H1 (cell line): ENCODE measurements around the gene PHLPP2. TPM values are rescaled to one million over a fixed set of nuclear protein-coding genes. Genes with fewer than 3 reads are reported as not detected.

Experiments used
- CTCF ChIA-PET: fragments of 300-600 bp; sonication (Branson Sonifier 250); formaldehyde crosslinking; loops from one replicate; lab custom pipeline; 2021; ENCODE audit not compliant: partially characterized antibody; lab: Charles Lee
- POLR2A ChIA-PET: fragments of 300-600 bp; sonication (Branson Sonifier 250); formaldehyde crosslinking; loops from one replicate; lab custom pipeline; 2021; ENCODE audit warnings: inconsistent platforms; ENCODE audit not compliant: partially characterized antibody; lab: Charles Lee
- DNase-seq, 2 experiments: peaks; one replicate each; pipeline versions ENCODE4 v3.0.0 to v3.0.0-alpha.2; 2010 to 2022; ENCODE audit warnings: low spot score in 2 of 2, low read depth in 1 of 2, mixed read lengths in 1 of 2
- FAIRE-seq: peaks from 2 replicates; lab custom pipeline; 2011; peaks lifted over from hg19 to GRCh38; lab: Jason Lieb, UNC
- H2AFZ ChIP-seq: 2 replicates; pipeline ENCODE4 v1.8.1; 2012; ENCODE audit warnings: low read length, inconsistent platforms
- H2AK5ac ChIP-seq: 2 replicates; pipeline ENCODE4 v1.6.1; 2013; ENCODE audit warnings: low read depth, low read length
- H2BK120ac ChIP-seq: replicated peaks from 2 replicates; pipeline ENCODE3; 2013; ENCODE audit warnings: low read depth, low read length, inconsistent platforms
- H2BK12ac ChIP-seq: 2 replicates; pipeline ENCODE4 v1.6.1; 2013; ENCODE audit warnings: low read depth, low read length
- H2BK15ac ChIP-seq: 2 replicates; pipeline ENCODE4 v1.6.1; 2013; ENCODE audit warnings: low read length
- H2BK20ac ChIP-seq: 2 replicates; pipeline ENCODE4 v1.6.1; 2013; ENCODE audit warnings: low read length
- H2BK5ac ChIP-seq: 2 replicates; pipeline ENCODE4 v1.6.1; 2013; ENCODE audit warnings: low read depth, low read length
- H3K14ac ChIP-seq: 2 replicates; pipeline ENCODE4 v1.6.1; 2013; ENCODE audit warnings: inconsistent platforms; ENCODE audit not compliant: insufficient read length
- H3K18ac ChIP-seq: 2 replicates; pipeline ENCODE4 v1.6.1; 2013; ENCODE audit warnings: low read length; ENCODE audit errors: extremely low read depth
- H3K23ac ChIP-seq: 2 replicates; pipeline ENCODE4 v1.6.1; 2013; ENCODE audit warnings: inconsistent platforms; ENCODE audit not compliant: insufficient read length
- H3K23me2 ChIP-seq: 2 replicates; pipeline ENCODE4 v1.6.1; 2013; ENCODE audit warnings: low read depth, low read length
- H3K27ac ChIP-seq: 2 replicates; pipeline ENCODE4 v1.6.1; 2011; ENCODE audit warnings: low read depth, low read length, inconsistent platforms
- H3K27me3 ChIP-seq, 4 experiments: replicated peaks in 1 of 4; 1 replicate in 1 of 4; 2 replicates in 3 of 4; pipeline versions ENCODE4 v1.6.1 to v1.8.1; 2011 to 2013; ENCODE audit warnings: low read length in 3 of 4, mild to moderate bottlenecking in 3 of 4, inconsistent platforms in 2 of 4, mixed read lengths in 2 of 4, moderate library complexity in 1 of 4; ENCODE audit not compliant: control insufficient read depth in 3 of 4, insufficient read depth in 3 of 4; ENCODE audit errors: extremely low read depth in 1 of 4
- H3K36me3 ChIP-seq, 4 experiments: 2 replicates each; pipeline versions ENCODE4 v1.6.1 to v1.8.1; 2011 to 2013; ENCODE audit warnings: mild to moderate bottlenecking in 4 of 4, low read length in 3 of 4, moderate library complexity in 2 of 4, control low read depth in 1 of 4, inconsistent platforms in 1 of 4; ENCODE audit not compliant: insufficient read depth in 4 of 4, control insufficient read depth in 2 of 4
- H3K4ac ChIP-seq: replicated peaks from 2 replicates; pipeline ENCODE3; 2013; ENCODE audit warnings: low read length, low read depth, mixed read lengths, inconsistent platforms; ENCODE audit not compliant: insufficient read length
- H3K4me1 ChIP-seq, 4 experiments: replicated peaks in 1 of 4; 1 replicate in 1 of 4; 2 replicates in 3 of 4; pipeline versions ENCODE4 v1.6.1 to v1.8.1; 2011 to 2013; ENCODE audit warnings: low read length in 3 of 4, inconsistent platforms in 2 of 4, mixed read lengths in 1 of 4; ENCODE audit not compliant: insufficient read depth in 4 of 4, control insufficient read depth in 3 of 4
- H3K4me2 ChIP-seq, 2 experiments: 2 replicates each; pipeline versions ENCODE4 v1.6.1 to v1.8.1; 2011 to 2013; ENCODE audit warnings: low read depth in 2 of 2, low read length in 2 of 2, control low read depth in 1 of 2, inconsistent platforms in 1 of 2, mild to moderate bottlenecking in 1 of 2; ENCODE audit not compliant: insufficient read depth in 1 of 2
- H3K4me3 ChIP-seq, 4 experiments: fragments of 200-600, 300-600 bp in 1 of 4; sonication (generic), shearing (Covaris generic), sonication (Bioruptor Twin) in 1 of 4; 2 replicates each; pipeline versions ENCODE4 v1.5.1 to v1.8.1; 2011 to 2016; ENCODE audit warnings: low read length in 4 of 4, low read depth in 3 of 4, control low read depth in 2 of 4, inconsistent platforms in 2 of 4, mild to moderate bottlenecking in 2 of 4, mixed read lengths in 1 of 4, moderate library complexity in 1 of 4; ENCODE audit not compliant: insufficient read depth in 2 of 4; ENCODE audit errors: extremely low read depth in 1 of 4
- H3K56ac ChIP-seq: replicated peaks from 2 replicates; pipeline ENCODE3; 2013; ENCODE audit warnings: low read depth, mild to moderate bottlenecking, mixed read lengths, low read length, inconsistent platforms; ENCODE audit not compliant: insufficient read length
- H3K79me1 ChIP-seq: 2 replicates; pipeline ENCODE4 v1.6.1; 2013; ENCODE audit warnings: low read depth, low read length, control low read depth
- H3K79me2 ChIP-seq, 2 experiments: 2 replicates each; pipeline versions ENCODE4 v1.6.1 to v1.8.1; 2012 to 2013; ENCODE audit warnings: low read length in 2 of 2, mild to moderate bottlenecking in 2 of 2, inconsistent platforms in 1 of 2; ENCODE audit not compliant: insufficient read depth in 2 of 2, control insufficient read depth in 1 of 2
- H3K9ac ChIP-seq, 4 experiments: replicated peaks in 1 of 4; 1 replicate in 1 of 4; 2 replicates in 3 of 4; pipeline versions ENCODE4 v1.6.1 to v1.8.1; 2011 to 2013; ENCODE audit warnings: low read depth in 3 of 4, low read length in 3 of 4, control low read depth in 2 of 4, mild to moderate bottlenecking in 2 of 4, moderate library complexity in 2 of 4, inconsistent platforms in 1 of 4; ENCODE audit errors: extremely low read depth in 1 of 4
- H3K9me3 ChIP-seq, 2 experiments: 2 replicates each; pipeline versions ENCODE4 v1.6.1 to v1.8.1; 2012 to 2013; ENCODE audit warnings: mild to moderate bottlenecking in 2 of 2, moderate library complexity in 2 of 2, control low read depth in 1 of 2, inconsistent platforms in 1 of 2, low read depth in 1 of 2, low read length in 1 of 2, mixed read lengths in 1 of 2; ENCODE audit not compliant: insufficient read depth in 2 of 2
- H4K20me1 ChIP-seq, 2 experiments: replicated peaks in 1 of 2; 2 replicates each; pipeline versions ENCODE3 to v1.8.1; 2011 to 2013; ENCODE audit warnings: inconsistent platforms in 2 of 2, low read length in 2 of 2, mild to moderate bottlenecking in 1 of 2; ENCODE audit not compliant: insufficient read depth in 2 of 2, control insufficient read depth in 1 of 2
- H4K5ac ChIP-seq: 2 replicates; pipeline ENCODE4 v1.6.1; 2013; ENCODE audit warnings: low read length, low read depth, mixed read lengths, inconsistent platforms; ENCODE audit not compliant: insufficient read length
- H4K8ac ChIP-seq: 2 replicates; pipeline ENCODE4 v1.8.0; 2013; ENCODE audit warnings: mild to moderate bottlenecking, moderate library complexity, low read length, inconsistent platforms; ENCODE audit not compliant: insufficient read depth; ENCODE audit errors: extremely low read depth
- H4K91ac ChIP-seq: replicated peaks from 2 replicates; pipeline ENCODE3; 2013; ENCODE audit warnings: low read length, mixed read lengths, inconsistent platforms; ENCODE audit not compliant: insufficient read length
- CHD1 ChIP-seq: IDR thresholded peaks from 2 replicates; pipeline ENCODE4 v1.6.1; 2012; ENCODE audit warnings: low read depth, low read length, improper control_type of control experiment
- E2F6 ChIP-seq: IDR thresholded peaks from 2 replicates; pipeline ENCODE4 v1.6.1; 2012; ENCODE audit warnings: inconsistent platforms
- KDM4A ChIP-seq: IDR thresholded peaks from one replicate; pipeline ENCODE4 v1.7.1; 2012; ENCODE audit warnings: low read depth, mild to moderate bottlenecking, moderate library complexity, low read length, inconsistent platforms; ENCODE audit not compliant: severe bottlenecking
- NANOG ChIP-seq: IDR thresholded peaks from 2 replicates; pipeline ENCODE4 v1.6.1; 2011; ENCODE audit warnings: low read length, low read depth, mild to moderate bottlenecking, inconsistent platforms; ENCODE audit not compliant: insufficient read depth, poor library complexity, severe bottlenecking
- NRF1 ChIP-seq: IDR thresholded peaks from 2 replicates; pipeline ENCODE4 v1.6.1; 2011; ENCODE audit warnings: mild to moderate bottlenecking, low read depth, low read length, improper control_type of control experiment
- RBBP5 ChIP-seq: IDR thresholded peaks from 2 replicates; pipeline ENCODE4 v1.7.1; 2012; ENCODE audit warnings: low read depth, mild to moderate bottlenecking, inconsistent platforms, low read length, moderate library complexity, borderline replicate concordance
- RXRA ChIP-seq: IDR thresholded peaks from 2 replicates; pipeline ENCODE4 v1.6.1; 2011; ENCODE audit warnings: low read depth, mild to moderate bottlenecking, low read length, moderate library complexity; ENCODE audit not compliant: insufficient read depth
- SIX5 ChIP-seq: IDR thresholded peaks from 2 replicates; pipeline ENCODE4 v1.6.1; 2011; ENCODE audit warnings: mild to moderate bottlenecking, low read depth, low read length
- TCF12 ChIP-seq: IDR thresholded peaks from 2 replicates; pipeline ENCODE4 v1.6.1; 2011; ENCODE audit warnings: low read depth, mild to moderate bottlenecking, low read length
- TEAD4 ChIP-seq: IDR thresholded peaks from 2 replicates; pipeline ENCODE4 v1.6.1; 2012; ENCODE audit warnings: low read depth, low read length, inconsistent platforms, mixed read lengths
- YY1 ChIP-seq: IDR thresholded peaks from 2 replicates; pipeline ENCODE4 v1.6.1; 2011; ENCODE audit warnings: low read depth, mild to moderate bottlenecking, low read length
- WGBS, 2 experiments: shearing (Covaris generic) in 1 of 2; methylation state at CpG; one replicate each; pipeline versions ENCODE4 v1.1.6 to v1.1.7; 2013 to 2015; ENCODE audit warnings: low lambda C conversion rate in 2 of 2, mixed read lengths in 2 of 2, inconsistent platforms in 1 of 2, low coverage in 1 of 2, missing lambda C conversion rate in 1 of 2; ENCODE audit not compliant: insufficient replicate concordance in 2 of 2, insufficient coverage in 1 of 2, insufficient read length in 1 of 2; ENCODE audit errors: extremely low coverage in 1 of 2, missing lambda C conversion rate in 1 of 2; 5-methylcytosine and 5-hydroxymethylcytosine counted together
- polyA plus RNA-seq, 7 experiments: library from polyadenylated mRNA; depleted of rRNA in 3 of 7; stranded (reverse) in 5 of 7; unstranded in 2 of 7; fragments of >200 nt in 5 of 7; fragments of 200-250 nt in 2 of 7; gene quantifications; 1 replicate in 5 of 7; 2 replicates in 1 of 7; 4 replicates in 1 of 7; pipeline versions ENCODE4 v1.2.1 to v1.2.3, GENCODE V29; 2011 to 2013; ENCODE audit warnings: missing spikeins in 2 of 7, mixed read lengths in 2 of 7
- total RNA-seq: library from RNA; stranded (reverse); fragmentation: NEBNext Ultra II Directional; extraction: Animal tissue kit (Norgen Biotek cat#: 25700); gene quantifications from 2 replicates; pipeline ENCODE4 v1.2.1, GENCODE V29; 2021

PHLPP2 gene
- total and polyA plus RNA-seq, 2 of the 8 experiments (the other 6 are each of a cell fraction or from before 2014, with no cell fraction given): 7.3 to 12.9 TPM

- H3K9me3 ChIP-seq: no peaks in the 10 kb centered on the region
- DNase-seq: no peak
Observed at GRCh38 chr16:71721066-71721740, 3.3 kb downstream of the PHLPP2 start.

More at GRCh38 chr16:71721066-71721740, 3.3 kb downstream of the PHLPP2 start:
- Histone ChIP-seq H2BK120ac (no peak overlapping the region), H3K27ac (no peak overlapping the region), H3K18ac (no peak overlapping the region), H3K79me2 (peaks cover 0 to 48% of the 10 kb centered on the region in 2 experiments; a peak in 2 of 4 replicates), H3K23me2 (peaks cover 3% of the 10 kb centered on the region; the same call in 1 of the 2 replicates), H2BK15ac (no peak overlapping the region), H3K4me3 (peak overlapping the region in 1 of 4 experiments; percentile 70; a peak in 1 of 8 replicates), H3K56ac (no peak overlapping the region), H4K5ac (no peak overlapping the region), H4K91ac (no peak overlapping the region), H4K20me1 (peaks cover 0 to 1% of the 10 kb centered on the region in 2 experiments), H3K36me3 (no peaks in the 10 kb centered on the region), H2BK20ac (no peak overlapping the region), H2BK12ac (0 out of 2 replicates have a peak overlapping the region, but pooled peaks have one; percentile 27), H3K4me1 (peaks cover 0 to 3% (median 1%) of the 10 kb centered on the region in 4 experiments; a peak in 2 of 7 replicates), H2AK5ac (0 out of 2 replicates have a peak overlapping the region, but pooled peaks have one; percentile 19), H4K8ac (no peak overlapping the region), H3K79me1 (no peaks in the 10 kb centered on the region), H3K9ac (no peak overlapping the region), H2BK5ac (no peak overlapping the region), H3K23ac (no peak overlapping the region), H3K27me3 (no peaks in the 10 kb centered on the region; a peak in 3 of 7 replicates), H3K4me2 (no peak overlapping the region; a peak in 1 of 4 replicates), H3K4ac (no peak overlapping the region), H2AFZ (no peak overlapping the region), H3K14ac (no peak overlapping the region)
- ChIA-PET POLR2A (interaction anchor here (0.7 to 1.4 kb wide), 4 partner anchors 9 to 87 kb away, joined by 4 to 6 read pairs (median 4); partner anchors contain the start of gene AP1G1), CTCF (interaction anchor here (0.6 kb wide), 1 partner anchor 162 kb away, joined by 3 read pairs; no protein-coding TSS in a partner anchor)
- TF ChIP-seq RXRA (no peak), NRF1 (no peak), CHD1 (no peak), NANOG (no peak), E2F6 (no peak), YY1 (no peak), TCF12 (no peak), RBBP5 (no peak), KDM4A (no peak), SIX5 (no peak), TEAD4 (no peak)
- FAIRE-seq: no peak
- 80% methylated on average over 8 of the region's 8 CpGs; no CpG with 5 or more reads in 1 of the 2 experiments for WGBS, 2 experiments
